RWPE1 (cell line): Measurements from ENCODE around the gene PPP1CA.
A peak's percentile ranks its signal among the peaks of the same experiment; 100 is the strongest.

Source experiments
- CTCF ChIA-PET: fragments of 350-600 bp; sonication (Branson Sonifier 250); formaldehyde crosslinking; extraction: SDS; loops from one replicate; lab custom pipeline; 2021; lab: Yijun Ruan, JAX
- POLR2A ChIA-PET: fragments of 400-600 bp; formaldehyde crosslinking; extraction: SDS; loops from one replicate; lab custom pipeline; 2020; ENCODE audit warnings: antibody characterized with exemption; ENCODE audit not compliant: low non-redundant PET; lab: Yijun Ruan, JAX
- DNase-seq: peaks from one replicate; pipeline ENCODE4 v3.0.0; 2012; ENCODE audit warnings: low spot score
- H3K27ac ChIP-seq: fragments of 450-650 bp; 2 replicates; pipeline ENCODE4 v1.5.1; 2017
- TF ChIP-seq, protein P1 (sequence below): fragments of 450-650 bp; conservative IDR thresholded peaks from 2 replicates; pipeline ENCODE4 v1.5.1; 2017; ENCODE audit warnings: low read depth, mild to moderate bottlenecking

The PPP1CA gene

GRCh38 chr11:67364169-67364568, 37.5 kb downstream of the PPP1CA start:
- H3K27ac ChIP-seq: peak overlapping the region; percentile 66
- POLR2A ChIA-PET: no interaction called here
- CTCF ChIA-PET: interaction anchor here (3.5 kb wide), 1 partner anchor 18 kb away, joined by 16 read pairs; no protein-coding TSS in a partner anchor
- DNase-seq: no peak
- TF ChIP-seq, protein P1, sequence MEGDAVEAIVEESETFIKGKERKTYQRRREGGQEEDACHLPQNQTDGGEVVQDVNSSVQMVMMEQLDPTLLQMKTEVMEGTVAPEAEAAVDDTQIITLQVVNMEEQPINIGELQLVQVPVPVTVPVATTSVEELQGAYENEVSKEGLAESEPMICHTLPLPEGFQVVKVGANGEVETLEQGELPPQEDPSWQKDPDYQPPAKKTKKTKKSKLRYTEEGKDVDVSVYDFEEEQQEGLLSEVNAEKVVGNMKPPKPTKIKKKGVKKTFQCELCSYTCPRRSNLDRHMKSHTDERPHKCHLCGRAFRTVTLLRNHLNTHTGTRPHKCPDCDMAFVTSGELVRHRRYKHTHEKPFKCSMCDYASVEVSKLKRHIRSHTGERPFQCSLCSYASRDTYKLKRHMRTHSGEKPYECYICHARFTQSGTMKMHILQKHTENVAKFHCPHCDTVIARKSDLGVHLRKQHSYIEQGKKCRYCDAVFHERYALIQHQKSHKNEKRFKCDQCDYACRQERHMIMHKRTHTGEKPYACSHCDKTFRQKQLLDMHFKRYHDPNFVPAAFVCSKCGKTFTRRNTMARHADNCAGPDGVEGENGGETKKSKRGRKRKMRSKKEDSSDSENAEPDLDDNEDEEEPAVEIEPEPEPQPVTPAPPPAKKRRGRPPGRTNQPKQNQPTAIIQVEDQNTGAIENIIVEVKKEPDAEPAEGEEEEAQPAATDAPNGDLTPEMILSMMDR: no peak

DNA sequence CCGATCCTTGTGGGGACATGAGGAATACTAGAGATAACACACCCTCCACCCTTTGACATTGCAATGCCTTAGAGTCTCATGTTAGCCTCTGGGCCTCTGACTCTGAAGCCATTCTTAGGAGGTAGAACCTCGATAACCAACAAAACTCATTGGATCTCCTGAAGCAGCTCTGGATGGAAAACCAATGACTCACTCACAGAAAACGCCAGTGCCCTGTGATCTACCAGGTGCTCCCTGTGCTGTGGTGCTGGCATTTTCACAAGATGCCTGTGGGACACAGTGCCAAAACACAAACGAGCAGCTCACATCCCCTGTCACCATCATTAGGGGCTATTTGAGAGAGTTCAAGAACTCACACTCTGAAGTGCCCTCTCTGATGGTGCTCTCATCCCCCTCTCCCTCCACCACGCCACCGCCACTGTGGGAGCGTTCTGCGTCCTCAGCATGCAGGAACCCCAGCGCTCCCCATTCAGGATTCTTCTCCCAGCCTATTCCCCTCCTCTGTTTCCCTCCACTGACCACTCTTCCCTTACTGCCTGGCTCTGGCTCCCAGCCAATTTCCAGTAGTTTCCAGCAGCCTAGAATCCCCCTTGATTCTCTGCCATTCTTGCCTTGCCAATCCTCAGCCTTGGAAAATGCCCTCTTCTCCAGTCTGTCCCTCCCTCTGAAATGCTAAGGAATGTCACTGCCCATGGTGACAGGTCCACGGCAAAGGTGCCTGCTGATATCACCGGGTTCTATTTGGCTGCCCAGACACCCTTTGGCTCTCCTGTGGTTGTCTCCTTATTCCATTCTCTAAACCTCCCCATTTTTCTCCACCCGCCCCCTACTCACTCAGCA, 43.6 kb downstream of the PPP1CA start:
- TF ChIP-seq, protein P1: no peak

DNA sequence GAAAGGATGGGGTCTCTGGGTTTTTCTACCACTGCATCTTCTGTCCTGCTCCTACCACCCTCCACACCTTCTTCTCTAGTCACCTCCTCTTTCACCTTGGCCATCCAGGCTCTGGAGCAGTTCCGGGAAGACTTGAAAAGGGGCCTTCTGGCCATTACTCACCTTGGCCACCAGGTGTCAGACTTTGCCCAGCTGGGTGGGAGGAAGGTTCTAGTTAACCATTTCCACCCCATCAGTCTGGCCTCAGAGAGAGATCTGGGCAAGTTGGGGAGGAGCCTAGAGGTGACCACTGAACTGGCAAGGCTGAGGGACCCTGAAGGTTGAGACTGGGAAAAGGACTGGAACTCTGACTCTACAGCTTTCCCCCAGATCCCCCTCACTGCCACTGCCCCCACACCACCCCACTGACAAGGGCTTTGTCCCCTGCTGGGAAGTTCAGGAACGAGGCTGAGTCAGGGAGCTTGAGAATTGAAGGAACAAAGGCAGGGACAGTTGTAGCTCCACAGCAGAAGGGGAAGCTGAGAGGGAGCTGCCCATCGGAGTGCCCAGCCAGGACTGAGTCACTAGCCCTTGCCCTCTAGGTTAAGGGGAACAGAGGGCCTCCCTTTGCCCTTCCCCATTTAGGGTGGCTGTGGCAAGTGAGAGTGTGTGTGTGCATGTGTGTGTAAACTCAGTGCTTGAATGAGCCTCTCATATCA, 44.6 kb downstream of the PPP1CA start:
- H3K27ac ChIP-seq: peak overlapping the region; percentile 97
- POLR2A ChIA-PET: no interaction called here
- TF ChIP-seq, protein P1: peak; percentile 86
- CTCF ChIA-PET: interaction anchor here (0.5 to 4.8 kb wide), 11 partner anchors 10 to 546 kb away, joined by 3 to 81 read pairs (median 6); partner anchors contain the start of gene CLCF1
- DNase-seq: peak; percentile 76

More for the DNA sequence above, 43.6 kb downstream of the PPP1CA start:
- ChIA-PET CTCF (interaction anchor here (0.8 to 4.8 kb wide), 4 partner anchors 13 to 29 kb away, joined by 5 to 81 read pairs (median 30); partner anchors contain the start of gene CLCF1), POLR2A (no interaction called here)
- H3K27ac ChIP-seq: peak overlapping the region; percentile 97
- DNase-seq: no peak

GRCh38 chr11:67356387-67356863, 45.2 kb downstream of the PPP1CA start:
- ChIA-PET CTCF (interaction anchor here (0.5 to 4.8 kb wide), 12 partner anchors 11 to 1444 kb away, joined by 3 to 81 read pairs (median 5); partner anchors contain the start of gene CLCF1), POLR2A (no interaction called here)
- TF ChIP-seq, protein P1: no peak
- DNase-seq: no peak
- H3K27ac ChIP-seq: peak overlapping the region; percentile 97

GRCh38 chr11:67355794-67356386, 45.8 kb downstream of the PPP1CA start:
- DNase-seq: no peak
- TF ChIP-seq, protein P1: no peak
- ChIA-PET CTCF (interaction anchor here (0.5 to 4.8 kb wide), 10 partner anchors 11 to 1443 kb away, joined by 3 to 81 read pairs (median 6); partner anchors contain the start of gene CLCF1), POLR2A (interaction anchor here (0.7 kb wide), 1 partner anchor 21 kb away, joined by 9 read pairs; no protein-coding TSS in a partner anchor)
- H3K27ac ChIP-seq: peak overlapping the region; percentile 97
